ENCODE results near the gene MGMT.

The MGMT gene

GRCh38 chr10:129744134-129745111, 277.4 kb downstream of the MGMT start:
- no peak for TF ChIP-seq Cebpa-rat (IDR thresholded peaks at IDR 0.05)
- 0 out of 2 replicates have a peak overlapping the region, but pooled peaks have one; percentile 4 for H3K27ac ChIP-seq
- no peaks in the 10 kb centered on the region for H3K27me3 ChIP-seq
- peaks cover 21% of the 10 kb centered on the region for H3K4me1 ChIP-seq
- peaks cover 64% of the 10 kb centered on the region for H3K36me3 ChIP-seq
- H3K4me2 ChIP-seq, result peak overlapping the region; percentile 18; the same call in 1 of the 2 replicates
- H3K9me3 ChIP-seq, result peaks cover 33% of the 10 kb centered on the region
- H3K4me3 ChIP-seq, result no peak overlapping the region
- H4K20me1 ChIP-seq, result no peaks in the 10 kb centered on the region
- no peak overlapping the region for H3K9ac ChIP-seq

- Histone ChIP-seq H3K4me2 (peak overlapping the region; percentile 18; the same call in 1 of the 2 replicates), H4K20me1 (no peaks in the 10 kb centered on the region), H3K9ac (no peak overlapping the region), H3K4me3 (no peak overlapping the region), H3K4me1 (peaks cover 12% of the 10 kb centered on the region), H3K9me3 (peaks cover 36% of the 10 kb centered on the region), H3K27ac (no peak overlapping the region), H3K36me3 (peaks cover 65% of the 10 kb centered on the region), H3K27me3 (no peaks in the 10 kb centered on the region)
- TF ChIP-seq Cebpa-rat (IDR thresholded peaks at IDR 0.05), result no peak
Measured at GRCh38 chr10:129745186-129745750, 278.2 kb downstream of the MGMT start.

- Histone ChIP-seq H3K36me3 (peaks cover 33% of the 10 kb centered on the region), H4K20me1 (no peaks in the 10 kb centered on the region), H3K9me3 (peaks cover 43% of the 10 kb centered on the region), H3K4me2 (no peak overlapping the region), H3K9ac (no peak overlapping the region), H3K4me1 (peaks cover 23% of the 10 kb centered on the region), H3K4me3 (no peak overlapping the region), H3K27me3 (no peaks in the 10 kb centered on the region), H3K27ac (no peak overlapping the region)
- TF ChIP-seq Cebpa-rat (IDR thresholded peaks at IDR 0.05), result no peak
Measured at GRCh38 chr10:129754211-129755050, 287.4 kb downstream of the MGMT start.

GRCh38 chr10:129755158-129755591, 288.1 kb downstream of the MGMT start:
- Histone ChIP-seq H3K27me3 (no peaks in the 10 kb centered on the region), H4K20me1 (no peaks in the 10 kb centered on the region), H3K36me3 (peaks cover 39% of the 10 kb centered on the region)

GRCh38 chr10:129755621-129756020, 288.6 kb downstream of the MGMT start:
- Histone ChIP-seq H3K27me3 (no peaks in the 10 kb centered on the region), H3K4me2 (no peak overlapping the region), H3K4me3 (no peak overlapping the region), H3K36me3 (peaks cover 44% of the 10 kb centered on the region), H3K4me1 (peaks cover 23% of the 10 kb centered on the region), H4K20me1 (no peaks in the 10 kb centered on the region), H3K9me3 (peaks cover 38% of the 10 kb centered on the region), H3K9ac (no peak overlapping the region), H3K27ac (no peak overlapping the region)
- no peak for TF ChIP-seq Cebpa-rat (IDR thresholded peaks at IDR 0.05)

More at GRCh38 chr10:129755158-129755591, 288.1 kb downstream of the MGMT start:
- Histone ChIP-seq H3K9me3 (peaks cover 41% of the 10 kb centered on the region), H3K4me2 (no peak overlapping the region), H3K27ac (no peak overlapping the region), H3K4me3 (no peak overlapping the region), H3K4me1 (peaks cover 23% of the 10 kb centered on the region), H3K9ac (no peak overlapping the region)
- no peak for TF ChIP-seq Cebpa-rat (IDR thresholded peaks at IDR 0.05)

GRCh38 chr10:129756912-129757901, 290.2 kb downstream of the MGMT start:
- Histone ChIP-seq H3K9ac (peak overlapping the region; percentile 54; the same call in 1 of the 2 replicates), H3K4me2 (peak overlapping the region; percentile 83), H3K9me3 (peaks cover 29% of the 10 kb centered on the region), H3K27ac (peak overlapping the region; percentile 38), H3K4me1 (peaks cover 23% of the 10 kb centered on the region), H4K20me1 (peaks cover 8% of the 10 kb centered on the region; the same call in 1 of the 2 replicates), H3K4me3 (peak overlapping the region; percentile 42; the same call in 1 of the 2 replicates), H3K36me3 (peaks cover 60% of the 10 kb centered on the region), H3K27me3 (no peaks in the 10 kb centered on the region)
- no peak for TF ChIP-seq Cebpa-rat (IDR thresholded peaks at IDR 0.05)

- H3K4me2 ChIP-seq, result 0 out of 2 replicates have a peak overlapping the region, but pooled peaks have one; percentile 83
Measured at GRCh38 chr10:129758207-129759021, 291.4 kb downstream of the MGMT start.

More at GRCh38 chr10:129758207-129759021, 291.4 kb downstream of the MGMT start:
- Histone ChIP-seq H3K27ac (no peak overlapping the region), H3K36me3 (peaks cover 64% of the 10 kb centered on the region), H3K4me1 (peaks cover 23% of the 10 kb centered on the region), H3K9ac (no peak overlapping the region), H3K4me3 (no peak overlapping the region), H4K20me1 (peaks cover 12% of the 10 kb centered on the region; the same call in 1 of the 2 replicates), H3K9me3 (peaks cover 22% of the 10 kb centered on the region), H3K27me3 (no peaks in the 10 kb centered on the region)
- TF ChIP-seq Cebpa-rat (IDR thresholded peaks at IDR 0.05), result no peak

Measured in BLaER1 (cell line).